HEK293T (cell line): ENCODE data around the gene FBXO10.

ENCODE experiments used
- ARNT ChIP-seq: fragments of 450-650 bp; IDR thresholded peaks from 2 replicates; pipeline ENCODE4 v1.6.1; 2017; ENCODE audit warnings: mild to moderate bottlenecking
- BHLHE40 ChIP-seq: fragments of 450-650 bp; IDR thresholded peaks from 2 replicates; pipeline ENCODE4 v1.6.1; 2016; ENCODE audit warnings: mild to moderate bottlenecking, moderate library complexity, borderline replicate concordance
- CTBP1 ChIP-seq: fragments of 450-650 bp; IDR thresholded peaks from 2 replicates; pipeline ENCODE4 v1.6.1; 2016; ENCODE audit warnings: borderline replicate concordance
- ELF4 ChIP-seq: fragments of 450-650 bp; IDR thresholded peaks from 2 replicates; pipeline ENCODE4 v1.6.1; 2017; ENCODE audit warnings: antibody characterized with exemption
- FOXA1 ChIP-seq: fragments of 450-650 bp; IDR thresholded peaks from 2 replicates; pipeline ENCODE4 v1.6.1; 2016; ENCODE audit warnings: mild to moderate bottlenecking
- FOXM1 ChIP-seq: fragments of 450-650 bp; IDR thresholded peaks from 2 replicates; pipeline ENCODE4 v1.6.1; 2017; ENCODE audit warnings: mild to moderate bottlenecking, borderline replicate concordance
- HDGF ChIP-seq: fragments of 450-650 bp; IDR thresholded peaks from 2 replicates; pipeline ENCODE4 v1.6.1; 2017; ENCODE audit warnings: antibody characterized with exemption, borderline replicate concordance
- L3MBTL2 ChIP-seq: fragments of 450-650 bp; conservative IDR thresholded peaks from 2 replicates; pipeline ENCODE4 v1.6.1; 2016; ENCODE audit warnings: mild to moderate bottlenecking
- LEF1 ChIP-seq: fragments of 450-650 bp; IDR thresholded peaks from 2 replicates; pipeline ENCODE4 v1.6.1; 2017; ENCODE audit warnings: mild to moderate bottlenecking, borderline replicate concordance
- NFRKB ChIP-seq: fragments of 450-650 bp; IDR thresholded peaks from 2 replicates; pipeline ENCODE4 v1.6.1; 2016; ENCODE audit warnings: mild to moderate bottlenecking, moderate library complexity
- SP1 ChIP-seq: fragments of 450-650 bp; IDR thresholded peaks from 2 replicates; pipeline ENCODE4 v1.6.1; 2017
- SUZ12 ChIP-seq: fragments of 450-650 bp; IDR thresholded peaks from 2 replicates; pipeline ENCODE4 v1.6.1; 2016; ENCODE audit warnings: mild to moderate bottlenecking
- TARDBP ChIP-seq: fragments of 450-650 bp; IDR thresholded peaks from 2 replicates; pipeline ENCODE4 v1.6.1; 2016
- TF ChIP-seq, protein P1 (sequence below): fragments of 450-650 bp; IDR thresholded peaks from 2 replicates; pipeline ENCODE4 v1.6.1; 2016

DNA sequence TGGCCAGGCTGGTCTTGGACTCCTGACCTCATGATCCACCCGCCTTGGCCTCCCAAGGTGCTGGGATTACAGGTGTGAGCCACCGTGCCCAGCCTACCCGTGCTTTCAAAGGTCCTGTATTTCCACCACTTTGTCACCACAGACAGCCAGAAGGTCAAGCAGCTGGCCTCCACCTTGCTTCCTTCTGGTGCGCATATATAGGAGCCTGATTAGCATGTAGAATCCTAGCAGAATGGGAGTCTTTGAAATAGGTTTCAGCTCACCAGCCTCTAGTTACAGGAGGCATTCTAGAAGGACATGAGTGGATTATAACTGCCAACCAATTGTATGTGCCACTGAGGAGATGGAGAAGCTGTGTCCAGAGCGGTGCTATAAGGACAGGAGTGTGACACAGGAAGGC lies 71.6 kb downstream of the FBXO10 start:
- TF ChIP-seq TARDBP (no peak), SP1 (no peak), FOXA1 (no peak), SUZ12 (no peak), ARNT (no peak), CTBP1 (no peak), BHLHE40 (no peak), NFRKB (no peak), HDGF (no peak), L3MBTL2 (no peak), FOXM1 (no peak), LEF1 (no peak), ELF4 (no peak)
- TF ChIP-seq, protein P1, sequence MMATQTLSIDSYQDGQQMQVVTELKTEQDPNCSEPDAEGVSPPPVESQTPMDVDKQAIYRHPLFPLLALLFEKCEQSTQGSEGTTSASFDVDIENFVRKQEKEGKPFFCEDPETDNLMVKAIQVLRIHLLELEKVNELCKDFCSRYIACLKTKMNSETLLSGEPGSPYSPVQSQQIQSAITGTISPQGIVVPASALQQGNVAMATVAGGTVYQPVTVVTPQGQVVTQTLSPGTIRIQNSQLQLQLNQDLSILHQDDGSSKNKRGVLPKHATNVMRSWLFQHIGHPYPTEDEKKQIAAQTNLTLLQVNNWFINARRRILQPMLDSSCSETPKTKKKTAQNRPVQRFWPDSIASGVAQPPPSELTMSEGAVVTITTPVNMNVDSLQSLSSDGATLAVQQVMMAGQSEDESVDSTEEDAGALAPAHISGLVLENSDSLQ: no peak
